H9 (cell line): ENCODE data around the gene BPGM. TPM values are rescaled to one million over a fixed set of nuclear protein-coding genes. Genes with fewer than 3 reads are reported as not detected.

Experiments
- DNase-seq: peaks from one replicate; pipeline ENCODE4 v3.0.0-alpha.2; 2017
- H2AFZ ChIP-seq: one replicate; pipeline ENCODE4 v1.6.1; 2013; ENCODE audit warnings: mild to moderate bottlenecking, low read length, control low read depth, moderate library complexity
- H2AK5ac ChIP-seq: 2 replicates; pipeline ENCODE4 v1.6.1; 2013; ENCODE audit warnings: low read length, control low read depth, mixed read lengths; ENCODE audit not compliant: insufficient read length
- H2BK120ac ChIP-seq: one replicate; pipeline ENCODE4 v1.6.1; 2013; ENCODE audit warnings: low read depth, mild to moderate bottlenecking, low read length, control low read depth, inconsistent platforms; ENCODE audit not compliant: poor library complexity, severe bottlenecking
- H2BK12ac ChIP-seq: 2 replicates; pipeline ENCODE4 v1.6.1; 2013; ENCODE audit warnings: low read length, control low read depth, mixed read lengths, low read depth; ENCODE audit not compliant: insufficient read length
- H2BK15ac ChIP-seq: 2 replicates; pipeline ENCODE4 v1.6.1; 2013; ENCODE audit warnings: low read depth, low read length, control low read depth
- H2BK20ac ChIP-seq: one replicate; pipeline ENCODE4 v1.6.1; 2013; ENCODE audit warnings: low read depth, mild to moderate bottlenecking, low read length, control low read depth, inconsistent platforms; ENCODE audit not compliant: poor library complexity, severe bottlenecking
- H2BK5ac ChIP-seq: 2 replicates; pipeline ENCODE4 v1.6.1; 2013; ENCODE audit warnings: low read length, control low read depth, mixed read lengths; ENCODE audit not compliant: insufficient read length
- H3K14ac ChIP-seq: 2 replicates; pipeline ENCODE4 v1.6.1; 2013; ENCODE audit warnings: low read length, control low read depth; ENCODE audit not compliant: insufficient read depth
- H3K18ac ChIP-seq: 2 replicates; pipeline ENCODE4 v1.6.1; 2013; ENCODE audit warnings: low read depth, mild to moderate bottlenecking, mixed read lengths, low read length, control low read depth; ENCODE audit not compliant: insufficient read length
- H3K23ac ChIP-seq: 2 replicates; pipeline ENCODE4 v1.6.1; 2013; ENCODE audit warnings: low read length, control low read depth, mixed read lengths, low read depth; ENCODE audit not compliant: insufficient read length
- H3K23me2 ChIP-seq: 2 replicates; pipeline ENCODE4 v1.6.1; 2013; ENCODE audit warnings: low read depth, mild to moderate bottlenecking, mixed read lengths, low read length, control low read depth; ENCODE audit not compliant: insufficient read length, poor library complexity, severe bottlenecking
- H3K27ac ChIP-seq: 2 replicates; pipeline ENCODE4 v1.5.1; 2013; ENCODE audit warnings: low read length, control low read depth, mixed read lengths, low read depth; ENCODE audit not compliant: insufficient read length
- H3K27me3 ChIP-seq: 2 replicates; pipeline ENCODE4 v1.6.1; 2013; ENCODE audit warnings: low read length, control low read depth, inconsistent platforms; ENCODE audit not compliant: insufficient read depth
- H3K4ac ChIP-seq: 2 replicates; pipeline ENCODE4 v1.6.1; 2013; ENCODE audit warnings: low read depth, mild to moderate bottlenecking, control low read depth, inconsistent platforms, low read length, moderate library complexity
- H3K4me1 ChIP-seq: 2 replicates; pipeline ENCODE4 v1.6.1; 2013; ENCODE audit warnings: low read length, control low read depth, inconsistent platforms; ENCODE audit not compliant: insufficient read depth
- H3K4me2 ChIP-seq: 2 replicates; pipeline ENCODE4 v1.6.1; 2013; ENCODE audit warnings: low read length, control low read depth, mixed read lengths; ENCODE audit not compliant: insufficient read length, insufficient read depth
- H3K56ac ChIP-seq: 2 replicates; pipeline ENCODE4 v1.6.1; 2013; ENCODE audit warnings: low read depth, mild to moderate bottlenecking, mixed read lengths, low read length, control low read depth; ENCODE audit not compliant: insufficient read length
- H3K79me1 ChIP-seq: 2 replicates; pipeline ENCODE4 v1.6.1; 2013; ENCODE audit warnings: low read depth, mild to moderate bottlenecking, moderate library complexity, low read length, control low read depth, inconsistent platforms; ENCODE audit not compliant: insufficient read depth, poor library complexity, severe bottlenecking
- H3K79me2 ChIP-seq: 2 replicates; pipeline ENCODE4 v1.6.1; 2013; ENCODE audit warnings: low read length, control low read depth, inconsistent platforms; ENCODE audit not compliant: insufficient read depth
- H3K9ac ChIP-seq: 2 replicates; pipeline ENCODE4 v1.6.1; 2013; ENCODE audit warnings: low read length, control low read depth, mixed read lengths; ENCODE audit not compliant: insufficient read length; ENCODE audit errors: extremely low read depth
- H3K9me3 ChIP-seq: one replicate; pipeline ENCODE4 v1.6.1; 2013; ENCODE audit warnings: low read depth, low read length, inconsistent platforms; ENCODE audit not compliant: control insufficient read depth
- H3T11ph ChIP-seq: one replicate; pipeline ENCODE4 v1.6.1; 2013; ENCODE audit warnings: mild to moderate bottlenecking, low read length, control low read depth, inconsistent platforms
- H4K20me1 ChIP-seq: one replicate; pipeline ENCODE4 v1.6.1; 2013; ENCODE audit not compliant: control insufficient read depth, insufficient read length, insufficient read depth
- H4K5ac ChIP-seq: 2 replicates; pipeline ENCODE4 v1.6.1; 2013; ENCODE audit warnings: low read depth, mild to moderate bottlenecking, mixed read lengths, low read length, control low read depth; ENCODE audit not compliant: insufficient read length
- H4K8ac ChIP-seq: replicated peaks from 2 replicates; pipeline ENCODE4 v1.6.1; 2013; ENCODE audit warnings: low read length, control low read depth, mixed read lengths, low read depth; ENCODE audit not compliant: insufficient read length
- H4K91ac ChIP-seq: 2 replicates; pipeline ENCODE4 v1.6.1; 2013; ENCODE audit warnings: low read depth, mild to moderate bottlenecking, moderate library complexity, mixed read lengths, low read length, control low read depth; ENCODE audit not compliant: insufficient read length
- H3K27ac Mint-ChIP-seq, 3 experiments: 2 replicates in 2 of 3; 3 replicates in 1 of 3; pipeline ENCODE4 v1.8.0; 2020 to 2021; ENCODE audit warnings: mixed read lengths in 3 of 3, mild to moderate bottlenecking in 1 of 3, moderate library complexity in 1 of 3
- H3K27me3 Mint-ChIP-seq: 2 replicates; pipeline ENCODE4 v1.8.0; 2021; ENCODE audit warnings: low read depth, mild to moderate bottlenecking, moderate library complexity, mixed read lengths
- H3K36me3 Mint-ChIP-seq, 3 experiments: 2 replicates in 2 of 3; 3 replicates in 1 of 3; pipeline ENCODE4 v1.8.0; 2020 to 2021; ENCODE audit warnings: low read depth in 3 of 3, mixed read lengths in 3 of 3; ENCODE audit not compliant: insufficient read depth in 1 of 3
- H3K4me1 Mint-ChIP-seq, 2 experiments: 2 replicates each; pipeline ENCODE4 v1.8.0; 2020; ENCODE audit warnings: mixed read lengths in 2 of 2
- H3K4me3 Mint-ChIP-seq, 2 experiments: 2 replicates in 1 of 2; 3 replicates in 1 of 2; pipeline ENCODE4 v1.8.0; 2020 to 2021; ENCODE audit warnings: mild to moderate bottlenecking in 2 of 2, mixed read lengths in 2 of 2, moderate library complexity in 1 of 2
- H3K9me3 Mint-ChIP-seq, 2 experiments: 2 replicates in 1 of 2; 3 replicates in 1 of 2; pipeline ENCODE4 v1.8.0; 2020; ENCODE audit warnings: mild to moderate bottlenecking in 2 of 2, mixed read lengths in 2 of 2, moderate library complexity in 1 of 2
- WGBS: extraction: QIAGEN DNeasy Blood & Tissue Kit; methylation state at CpG from one replicate; pipeline ENCODE4 v1.1.7; 2013; ENCODE audit warnings: missing lambda C conversion rate, low lambda C conversion rate, mixed read lengths; ENCODE audit not compliant: insufficient read length; ENCODE audit errors: extremely low coverage; 5-methylcytosine and 5-hydroxymethylcytosine counted together
- total RNA-seq: library from RNA; stranded (reverse); gene quantifications from 2 replicates; pipeline ENCODE4 v1.2.1, GENCODE V29; 2021
- TF ChIP-seq, protein P1 (sequence below): fragments of 200-600 bp; sonication (generic); conservative IDR thresholded peaks from 3 replicates; pipeline ENCODE4 v1.8.0; 2021; ENCODE audit warnings: antibody characterized with exemption, mild to moderate bottlenecking

Gene BPGM
- total RNA-seq, 1 experiment from 2014 or later: 14.4 TPM

DNA sequence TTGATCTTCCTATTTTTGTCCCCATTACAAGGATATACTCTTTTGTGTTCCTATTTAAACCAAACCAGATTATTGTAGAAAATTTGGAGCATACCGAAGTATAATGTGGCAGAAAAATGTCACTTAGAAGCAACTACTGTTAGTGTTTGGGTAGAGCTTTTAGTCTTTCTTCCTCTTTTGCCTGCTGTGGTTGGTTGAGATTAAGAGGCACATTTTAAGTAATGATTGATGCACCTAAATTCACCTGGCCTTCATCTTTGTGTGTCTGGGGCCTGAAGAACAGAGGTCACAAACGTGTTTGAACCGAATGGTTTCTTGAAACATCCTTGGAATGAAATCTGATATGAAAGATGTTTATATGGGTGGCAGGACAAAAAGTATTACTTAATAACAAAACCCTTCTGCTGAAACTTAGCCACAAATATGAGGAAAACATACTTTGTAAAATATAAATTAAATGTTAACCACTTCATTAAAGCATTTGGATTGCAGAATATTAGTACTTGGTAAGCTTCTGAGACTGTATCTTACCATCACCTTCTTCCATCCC is 2.6 kb downstream of the BPGM start:
- H3K56ac ChIP-seq: no peak overlapping the region
- no peak overlapping the region for H2BK20ac ChIP-seq
- no peaks in the 10 kb centered on the region for H3K9me3 ChIP-seq
- no peak overlapping the region for H4K8ac ChIP-seq
- no peak overlapping the region for H2AK5ac ChIP-seq
- WGBS: no CpG with 5 or more reads among the region's 3 CpGs
- no peak overlapping the region for H2BK120ac ChIP-seq
- H3K23me2 ChIP-seq: peaks cover 4% of the 10 kb centered on the region
- no peak overlapping the region for H3K4me3 Mint-ChIP-seq
- H4K5ac ChIP-seq: no peak overlapping the region
- no peak overlapping the region for H3K4ac ChIP-seq
- H3K27ac ChIP-seq: no peak overlapping the region
- no peaks in the 10 kb centered on the region for H3K27me3 Mint-ChIP-seq
- no peak overlapping the region for H4K91ac ChIP-seq
- H3K4me1 Mint-ChIP-seq: no peaks in the 10 kb centered on the region; a peak in 1 of 4 replicates
- H3K79me1 ChIP-seq: no peaks in the 10 kb centered on the region
- H3K14ac ChIP-seq: no peak overlapping the region
- no peak overlapping the region for H3K9ac ChIP-seq
- no peaks in the 10 kb centered on the region for H3K27me3 ChIP-seq
- no peaks in the 10 kb centered on the region for H3K4me1 ChIP-seq
- no peak overlapping the region for H3K23ac ChIP-seq
- no peak overlapping the region for H3K4me2 ChIP-seq
- no peak overlapping the region for H2AFZ ChIP-seq
- no peaks in the 10 kb centered on the region for H3K9me3 Mint-ChIP-seq
- H3K79me2 ChIP-seq: no peaks in the 10 kb centered on the region
- H3K27ac Mint-ChIP-seq: no peak overlapping the region
- no peaks in the 10 kb centered on the region for H3K36me3 Mint-ChIP-seq
- DNase-seq: no peak
- no peaks in the 10 kb centered on the region for H4K20me1 ChIP-seq
- no peak overlapping the region for H2BK15ac ChIP-seq
- no peak overlapping the region for H3T11ph ChIP-seq
- no peak overlapping the region for H2BK12ac ChIP-seq
- H3K18ac ChIP-seq: no peak overlapping the region
- no peak overlapping the region for H2BK5ac ChIP-seq
- TF ChIP-seq, protein P1, sequence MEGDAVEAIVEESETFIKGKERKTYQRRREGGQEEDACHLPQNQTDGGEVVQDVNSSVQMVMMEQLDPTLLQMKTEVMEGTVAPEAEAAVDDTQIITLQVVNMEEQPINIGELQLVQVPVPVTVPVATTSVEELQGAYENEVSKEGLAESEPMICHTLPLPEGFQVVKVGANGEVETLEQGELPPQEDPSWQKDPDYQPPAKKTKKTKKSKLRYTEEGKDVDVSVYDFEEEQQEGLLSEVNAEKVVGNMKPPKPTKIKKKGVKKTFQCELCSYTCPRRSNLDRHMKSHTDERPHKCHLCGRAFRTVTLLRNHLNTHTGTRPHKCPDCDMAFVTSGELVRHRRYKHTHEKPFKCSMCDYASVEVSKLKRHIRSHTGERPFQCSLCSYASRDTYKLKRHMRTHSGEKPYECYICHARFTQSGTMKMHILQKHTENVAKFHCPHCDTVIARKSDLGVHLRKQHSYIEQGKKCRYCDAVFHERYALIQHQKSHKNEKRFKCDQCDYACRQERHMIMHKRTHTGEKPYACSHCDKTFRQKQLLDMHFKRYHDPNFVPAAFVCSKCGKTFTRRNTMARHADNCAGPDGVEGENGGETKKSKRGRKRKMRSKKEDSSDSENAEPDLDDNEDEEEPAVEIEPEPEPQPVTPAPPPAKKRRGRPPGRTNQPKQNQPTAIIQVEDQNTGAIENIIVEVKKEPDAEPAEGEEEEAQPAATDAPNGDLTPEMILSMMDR: no peak
